GM12873 (cell line): ENCODE results near the gene PHF13.

ENCODE experiments used
- CTCF ChIP-seq: IDR thresholded peaks from 2 replicates; pipeline ENCODE4 v1.5.1; 2012; ENCODE audit warnings: low read depth, mild to moderate bottlenecking, moderate library complexity, low read length, control low read depth; ENCODE audit not compliant: insufficient read depth; ENCODE audit errors: missing control alignments

PHF13 gene

GRCh38 chr1:6658359-6659060, 45.0 kb downstream of the PHF13 start:
- TF ChIP-seq CTCF: no peak

GRCh38 chr1:6660415-6661049, 47.0 kb downstream of the PHF13 start:
- TF ChIP-seq CTCF: no peak

GRCh38 chr1:6666696-6667095, 53.2 kb downstream of the PHF13 start:
- no peak for TF ChIP-seq CTCF

- TF ChIP-seq CTCF: no peak
These were observed 53.6 kb downstream of the PHF13 start for GRCh38 chr1:6667139-6667538.

DNA sequence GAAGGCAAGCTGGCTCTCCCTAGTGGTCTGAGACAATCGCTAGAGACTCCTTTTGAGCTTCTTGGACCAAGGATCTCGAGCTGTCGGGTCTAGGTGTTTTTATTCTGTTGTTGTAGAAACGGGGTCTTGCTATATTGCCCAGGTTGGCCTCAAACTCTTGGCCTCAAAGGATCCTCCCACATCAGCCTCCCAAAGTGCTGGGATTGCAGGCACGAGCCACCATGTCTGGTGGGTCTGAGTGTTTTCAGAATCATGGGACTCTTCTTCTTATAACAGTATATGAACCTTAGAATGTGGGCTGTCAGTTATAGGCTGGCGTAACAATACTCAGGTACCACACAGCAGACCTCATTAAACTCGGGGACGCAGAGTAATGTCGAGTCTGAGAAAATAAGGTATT, 55.0 kb downstream of the PHF13 start:
- TF ChIP-seq CTCF: no peak

- TF ChIP-seq CTCF: no peak
These were observed 59.0 kb downstream of the PHF13 start for GRCh38 chr1:6672558-6672957.
